Germinal center (tissue), 1 donor: ENCODE data around the gene SLC5A11.
A peak's percentile ranks its signal among the peaks of the same experiment; 100 is the strongest.
"Not testable (repeated sequence)": the region's sequence is repeated elsewhere in the genome, so short reads cannot be mapped to it uniquely, and the experiment has no call there.

Experiments
- DNase-seq: peaks from one replicate; pipeline ENCODE4 v3.0.0; 2012; ENCODE audit warnings: mixed read lengths, low spot score

The SLC5A11 gene

DNA sequence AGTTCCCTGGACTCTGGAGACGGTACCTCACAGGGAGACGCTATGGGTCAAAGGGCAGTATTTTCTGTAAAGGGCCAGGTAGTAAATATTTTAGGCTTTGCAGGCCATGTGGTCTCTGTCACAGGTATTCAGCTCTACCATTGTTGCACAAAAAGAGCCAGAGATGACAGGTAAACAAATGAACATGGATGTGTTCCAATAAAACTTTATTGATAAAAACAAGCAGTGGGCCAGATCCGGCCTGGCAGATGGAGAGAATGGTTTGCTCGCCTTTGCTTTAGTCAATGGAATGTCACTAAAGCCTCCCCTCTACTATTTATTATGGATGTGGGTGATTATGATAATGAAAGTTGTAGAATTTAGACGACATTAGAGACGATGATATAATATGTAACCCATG, 8.9 kb upstream of the SLC5A11 start:
- no peak for DNase-seq

DNA sequence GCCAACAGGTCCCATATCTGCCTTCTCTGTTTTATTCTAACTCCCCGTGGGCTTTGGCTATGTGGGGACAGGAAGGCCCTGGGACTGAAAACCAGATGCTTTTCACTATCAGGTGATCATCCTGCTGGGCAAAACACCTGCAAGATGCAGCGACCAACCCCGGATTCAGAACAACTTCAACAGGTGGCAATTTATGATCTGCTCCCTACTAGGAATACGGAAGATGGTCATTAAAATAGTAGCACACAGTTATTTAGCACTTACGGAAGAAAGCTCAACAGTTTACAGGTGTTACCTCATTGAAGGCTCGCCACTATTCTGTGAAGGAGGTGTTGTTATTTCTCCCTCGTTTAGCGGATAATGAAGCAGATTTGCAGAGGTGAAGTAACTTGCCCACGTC, 7.8 kb upstream of the SLC5A11 start:
- DNase-seq = no peak

DNA sequence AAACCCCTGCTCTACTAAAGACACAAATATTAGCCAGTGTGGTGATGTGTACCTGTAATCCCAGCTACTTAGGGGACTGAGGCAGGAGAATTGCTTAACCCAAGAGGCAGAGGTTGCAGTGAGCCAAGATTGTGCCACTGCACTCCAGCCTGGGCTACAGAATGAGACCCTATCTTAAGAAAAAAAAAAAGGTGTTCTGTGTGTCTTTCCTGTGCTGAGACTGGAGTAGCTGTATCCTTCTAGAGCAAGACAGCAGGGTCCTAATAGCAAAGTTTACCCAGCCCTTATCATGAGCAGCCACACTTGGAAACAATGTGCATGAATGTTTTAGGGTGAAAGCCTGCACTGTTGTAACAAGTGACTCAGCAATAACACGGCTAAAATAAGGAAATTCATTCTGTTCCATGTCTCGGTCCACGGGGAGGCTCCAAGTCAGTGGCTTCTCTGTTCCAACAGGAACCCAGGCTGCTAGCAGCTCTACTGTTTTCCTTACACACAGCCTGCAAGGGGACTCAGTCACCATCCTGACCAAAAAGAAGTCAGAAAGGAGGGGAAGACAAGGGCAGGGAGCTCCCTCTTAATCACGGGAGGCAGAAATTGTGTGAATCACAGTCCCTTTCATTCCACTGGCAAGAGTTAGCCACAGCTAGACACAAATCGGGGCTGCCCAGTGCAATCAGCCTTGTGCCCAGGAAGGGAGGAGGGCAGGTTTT, 7.1 kb upstream of the SLC5A11 start:
- DNase-seq = no peak

DNA sequence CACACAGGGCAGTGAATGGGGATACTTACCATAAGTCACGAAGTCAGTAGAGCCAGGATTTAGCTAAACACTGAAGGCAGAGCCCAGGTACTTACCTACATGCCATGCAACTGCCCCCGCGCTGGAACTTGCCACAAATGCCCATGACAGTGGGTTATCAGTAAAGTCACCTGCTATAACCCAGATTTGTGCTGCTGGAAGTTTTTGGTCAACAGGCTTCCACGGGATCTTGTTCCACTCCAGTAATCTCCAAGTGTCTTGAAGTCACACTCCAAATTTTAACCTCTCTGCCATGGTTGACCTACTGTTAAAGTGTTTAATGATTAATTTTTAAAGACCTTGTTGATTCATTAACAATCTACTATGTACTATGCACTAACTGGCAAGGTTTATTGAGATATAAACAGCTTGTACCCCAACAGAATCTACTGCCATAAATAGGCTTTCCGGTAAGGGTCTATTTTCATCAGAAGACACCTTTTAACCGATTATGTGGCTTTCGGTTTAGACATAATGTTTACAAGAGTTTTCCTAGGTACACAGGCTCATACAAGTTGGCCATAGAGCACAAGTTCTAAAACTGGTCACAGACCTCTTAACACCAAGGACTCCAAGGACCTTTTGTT, 6.3 kb upstream of the SLC5A11 start:
- DNase-seq = no peak

DNA sequence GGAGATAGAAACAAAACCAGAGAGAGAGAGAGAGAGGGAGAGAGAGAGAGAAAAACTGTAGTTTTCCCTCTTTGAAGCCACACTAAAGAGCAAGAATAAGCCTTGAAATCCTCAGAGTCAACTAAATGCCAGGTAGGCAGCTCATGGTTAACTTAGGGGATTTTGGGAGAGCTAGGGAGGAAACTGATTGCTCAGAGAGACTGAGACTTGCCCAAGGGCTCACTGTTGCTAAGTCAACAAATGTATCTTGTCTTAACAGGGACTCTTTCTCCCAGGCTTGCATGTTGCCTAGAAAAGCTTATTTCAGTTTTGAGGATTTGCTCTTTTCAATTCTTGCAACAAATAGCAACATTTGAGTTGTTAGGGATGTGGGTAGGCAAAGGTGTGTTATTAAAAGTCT, 4.5 kb upstream of the SLC5A11 start:
- DNase-seq = no peak

DNA sequence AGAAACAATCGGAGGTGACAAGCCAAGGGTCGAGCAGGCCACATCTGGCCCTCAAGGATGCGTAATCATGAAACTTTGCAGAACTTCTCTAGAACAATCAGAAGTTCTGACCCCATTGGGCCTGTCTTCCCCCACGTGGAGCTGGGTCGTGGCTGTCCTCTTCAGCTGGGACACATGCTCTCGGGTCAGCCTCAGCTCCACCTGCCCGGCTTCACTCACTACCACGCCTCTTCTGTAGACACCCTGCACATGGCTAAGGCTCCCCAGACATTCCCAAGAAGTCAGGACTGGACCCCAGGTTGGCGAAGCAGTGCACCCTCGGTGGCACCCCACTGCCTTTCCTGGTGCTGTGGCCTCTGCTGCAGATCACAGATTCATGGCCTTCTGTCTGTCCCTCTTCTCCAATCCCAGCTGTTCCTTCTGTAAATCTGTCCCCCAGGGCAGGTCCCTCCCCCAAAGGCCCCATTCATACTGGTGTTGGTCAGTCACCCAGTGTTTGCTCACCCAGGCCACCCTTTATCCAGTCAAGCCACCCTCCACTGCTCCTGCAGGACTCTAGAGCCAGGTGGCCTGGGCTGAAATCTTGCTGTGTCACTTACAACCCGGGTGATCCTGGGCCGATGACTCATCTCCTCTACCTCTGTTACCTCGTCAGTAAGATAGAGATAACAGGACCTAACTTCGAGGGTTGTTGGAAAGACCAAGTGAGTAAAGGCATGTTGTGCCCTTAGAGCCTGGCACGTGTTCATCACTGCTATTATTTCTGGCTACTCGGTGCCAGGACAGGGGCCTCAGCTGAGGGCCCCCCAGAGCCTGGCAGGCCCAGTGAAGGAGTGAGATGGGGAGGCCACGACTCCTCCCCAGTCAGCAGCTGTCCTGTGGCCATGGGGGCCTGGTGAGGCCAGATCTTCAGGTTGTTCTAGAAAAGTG, 1.4 kb upstream of the SLC5A11 start:
- no peak for DNase-seq

DNA sequence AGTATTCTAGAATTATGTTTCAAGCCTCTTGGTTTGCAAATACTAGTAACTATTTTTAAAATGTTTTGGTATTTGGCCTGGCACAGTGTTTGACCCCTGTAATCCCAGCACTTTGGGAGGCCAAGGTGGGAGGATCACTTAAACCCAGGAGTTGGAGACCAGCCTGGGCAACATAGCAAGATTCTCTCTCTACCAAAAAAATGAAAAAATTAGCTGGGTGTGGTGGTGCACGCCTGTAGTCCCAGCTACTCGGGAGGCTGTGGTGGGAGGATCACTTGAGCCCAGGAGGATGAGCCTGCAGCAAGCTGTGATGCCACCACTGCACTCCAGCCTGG, 765 bp upstream of the SLC5A11 start:
- not testable (repeated sequence) for DNase-seq

DNA sequence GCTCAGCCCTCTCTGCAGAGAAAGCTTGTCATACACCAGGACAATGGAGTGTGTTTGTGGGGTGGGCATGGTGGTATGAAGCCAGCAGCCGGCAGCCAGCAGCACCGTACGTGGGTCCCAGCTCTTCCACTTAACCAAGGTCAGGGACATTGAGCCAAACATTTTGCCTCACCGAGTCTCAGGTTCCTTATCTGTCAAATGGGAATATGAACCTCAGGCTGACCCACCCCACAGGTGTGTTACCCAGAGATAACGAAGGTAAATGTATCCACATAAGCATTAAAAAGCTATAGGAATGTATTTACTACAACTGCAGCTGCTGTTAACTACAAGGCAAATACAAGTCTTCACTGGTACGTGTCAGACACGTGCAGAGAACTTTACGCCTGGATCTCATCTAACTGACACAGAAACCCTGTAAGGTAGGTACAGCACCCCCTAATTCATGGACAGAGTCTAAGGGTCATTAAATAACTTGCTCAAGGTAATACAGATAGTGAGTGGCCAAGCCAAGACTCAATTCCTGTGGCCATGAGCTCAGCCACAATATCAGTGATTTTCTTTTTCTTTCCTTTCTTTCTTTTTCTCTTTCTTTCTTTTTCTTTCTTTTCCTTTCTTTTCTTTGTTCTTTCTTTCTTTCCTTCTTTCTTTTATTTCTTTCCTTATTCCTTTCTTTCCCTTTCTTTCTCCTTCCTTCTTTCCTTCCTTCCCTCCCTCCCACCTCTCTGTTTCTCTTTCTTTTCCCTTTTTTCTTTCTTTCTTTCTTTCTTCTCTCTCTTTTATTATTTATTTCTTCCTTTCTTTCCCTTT, 990 bp downstream of the SLC5A11 start:
- no peak for DNase-seq

DNA sequence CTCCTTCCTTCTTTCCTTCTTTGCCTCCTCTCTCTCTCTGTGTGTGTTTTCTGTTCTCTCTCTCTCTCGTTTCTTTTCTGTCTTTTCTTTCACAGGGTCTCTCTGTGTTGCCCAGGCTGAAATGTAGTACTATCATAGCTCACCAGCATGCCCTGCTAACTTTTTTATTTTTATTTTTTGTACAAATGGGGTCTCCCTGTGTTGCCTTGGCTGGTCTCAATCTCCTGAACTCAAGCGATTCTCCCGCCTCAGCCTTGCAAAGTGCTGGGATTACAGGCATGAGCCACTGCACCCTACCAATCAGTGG, 1.5 kb downstream of the SLC5A11 start:
- DNase-seq = no peak

DNA sequence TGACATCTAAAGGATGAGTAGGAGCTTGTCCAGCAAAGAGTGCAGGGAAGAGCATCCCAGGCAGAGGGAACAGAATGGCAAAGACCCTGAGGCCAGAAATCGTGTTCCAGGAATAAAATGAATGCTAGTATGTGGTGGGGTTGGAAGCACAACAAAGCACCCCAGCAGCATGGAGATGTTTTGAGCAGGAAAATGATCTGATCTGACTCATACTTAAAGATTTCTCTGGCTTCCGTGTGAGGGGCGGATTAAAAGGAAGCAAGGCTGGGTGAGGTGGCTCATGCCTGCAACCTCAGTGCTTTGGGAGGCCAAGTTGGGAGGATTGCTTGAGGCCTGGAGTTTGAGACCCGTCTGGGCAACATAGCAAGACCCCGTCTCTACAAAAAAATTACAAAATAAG, 2.3 kb downstream of the SLC5A11 start:
- DNase-seq = no peak

DNA sequence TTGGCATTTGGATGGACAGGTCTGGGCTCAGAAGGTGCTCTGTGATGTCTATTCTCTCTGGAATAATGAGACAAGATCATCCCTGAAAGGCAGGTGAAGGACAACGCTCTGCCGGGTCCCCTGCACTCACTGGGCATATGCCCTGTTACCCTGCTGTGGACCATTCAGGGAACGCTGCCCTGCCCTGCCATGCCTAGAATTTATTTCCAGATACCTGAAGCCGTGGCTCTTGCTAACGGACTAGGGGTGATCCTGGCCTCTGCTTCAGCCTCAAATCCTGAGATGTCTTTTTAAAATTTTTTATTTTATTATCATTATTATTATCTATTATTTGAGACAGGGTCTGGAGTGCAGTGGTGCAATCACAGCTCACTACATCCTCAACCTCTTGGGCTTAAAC, 3.9 kb downstream of the SLC5A11 start:
- no peak for DNase-seq

DNA sequence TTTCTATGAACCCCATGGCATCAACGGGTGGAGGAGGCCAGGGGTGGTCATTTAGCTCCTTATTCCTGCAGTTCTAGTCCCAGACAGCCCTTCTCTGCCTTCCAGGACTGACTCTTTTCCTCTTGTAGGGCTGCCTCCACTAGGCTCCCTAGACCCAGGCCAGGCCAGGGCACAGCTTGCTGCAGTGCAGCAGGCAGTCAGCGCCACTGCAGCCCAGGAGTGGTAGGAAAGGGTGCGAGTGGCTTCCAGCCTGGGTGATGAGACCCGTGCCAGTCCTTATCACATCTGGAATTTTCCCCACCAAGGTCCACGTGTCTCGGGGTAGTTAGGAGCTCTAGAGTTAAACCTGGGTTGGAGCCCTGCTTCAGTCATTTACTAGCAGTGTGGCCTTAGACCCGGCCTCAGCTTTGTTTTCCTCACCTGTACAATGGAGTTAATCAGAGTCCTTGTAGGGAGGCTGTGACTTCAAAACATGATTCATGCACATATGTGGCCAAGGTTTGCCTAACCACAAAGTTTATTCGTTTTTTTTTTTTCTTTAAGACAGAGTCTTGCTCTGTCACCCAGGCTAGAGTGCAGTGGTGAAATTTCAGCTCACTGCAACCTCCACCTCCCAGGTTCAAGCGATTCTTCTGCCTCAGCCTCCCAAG, 4.7 kb downstream of the SLC5A11 start:
- DNase-seq = no peak

DNA sequence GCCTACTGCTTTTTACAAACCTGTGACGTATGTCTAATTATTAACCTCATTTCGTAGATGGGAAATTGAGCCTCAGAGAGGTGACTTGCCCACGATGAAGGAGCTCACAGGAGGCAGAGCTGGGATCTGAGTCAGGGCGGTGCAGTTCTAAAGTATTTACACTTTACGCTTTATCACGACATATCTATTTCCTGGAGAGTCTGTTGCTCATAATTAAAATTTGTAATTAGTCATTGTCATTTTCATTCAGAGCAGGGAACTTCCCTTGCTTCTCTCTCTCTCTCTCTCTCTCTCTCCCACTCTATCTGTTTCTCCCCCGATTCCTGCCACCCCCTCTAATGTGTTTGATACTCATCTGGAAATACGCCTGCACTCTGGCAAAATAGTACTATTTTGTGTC, 5.9 kb downstream of the SLC5A11 start:
- no peak for DNase-seq

DNA sequence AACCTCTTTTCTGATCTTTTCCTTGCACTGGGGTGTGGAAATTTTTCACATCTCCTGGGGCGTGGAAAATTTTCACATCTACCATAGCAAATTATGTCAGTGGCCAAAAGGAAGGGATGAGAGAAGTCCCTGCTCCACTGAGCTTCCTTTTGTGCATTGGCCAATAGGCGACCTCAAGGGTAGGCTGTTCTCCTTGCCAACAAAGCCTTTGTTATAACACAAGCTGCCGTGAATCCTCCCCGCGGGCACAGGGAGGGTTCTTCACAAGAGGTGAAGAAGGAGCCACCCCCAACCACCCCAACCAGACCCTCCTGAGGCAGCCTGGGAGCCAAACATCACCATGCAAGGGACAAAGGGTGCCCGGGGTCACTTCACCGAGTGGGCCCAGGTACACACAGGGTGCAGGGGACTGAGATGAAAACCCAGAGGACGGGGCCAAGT, 6.5 kb downstream of the SLC5A11 start:
- no peak for DNase-seq

DNA sequence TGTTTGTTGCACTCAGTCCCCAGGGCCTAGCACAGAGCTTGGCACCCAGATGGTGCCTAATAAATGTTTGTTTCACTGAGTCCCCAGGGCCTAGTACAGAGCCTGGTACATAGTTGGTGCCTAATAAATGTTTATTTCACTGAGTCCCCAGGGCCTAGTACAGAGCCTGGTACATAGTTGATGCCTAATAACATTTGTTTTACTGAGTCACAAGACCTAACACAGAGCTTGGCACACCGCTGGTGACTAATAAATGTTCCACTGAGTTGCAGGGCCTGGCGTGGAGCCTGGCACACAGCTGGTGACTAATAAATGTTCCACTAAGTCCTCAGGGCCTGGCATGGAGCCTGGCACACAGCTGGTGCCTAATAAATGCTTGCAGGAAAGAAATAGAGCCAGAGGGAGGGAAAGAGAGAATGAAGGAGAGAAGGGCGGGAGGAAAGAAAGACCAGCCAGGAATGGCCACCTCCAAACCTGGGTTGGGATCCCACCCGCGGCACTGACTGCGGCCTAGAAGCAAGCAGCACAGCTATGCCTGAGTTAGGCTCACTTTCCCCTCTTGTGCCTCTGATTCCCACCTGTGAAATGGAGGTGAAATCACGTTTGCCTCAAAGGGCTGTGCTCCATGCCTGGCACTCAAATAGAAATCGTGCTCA, 7.5 kb downstream of the SLC5A11 start:
- no peak for DNase-seq

DNA sequence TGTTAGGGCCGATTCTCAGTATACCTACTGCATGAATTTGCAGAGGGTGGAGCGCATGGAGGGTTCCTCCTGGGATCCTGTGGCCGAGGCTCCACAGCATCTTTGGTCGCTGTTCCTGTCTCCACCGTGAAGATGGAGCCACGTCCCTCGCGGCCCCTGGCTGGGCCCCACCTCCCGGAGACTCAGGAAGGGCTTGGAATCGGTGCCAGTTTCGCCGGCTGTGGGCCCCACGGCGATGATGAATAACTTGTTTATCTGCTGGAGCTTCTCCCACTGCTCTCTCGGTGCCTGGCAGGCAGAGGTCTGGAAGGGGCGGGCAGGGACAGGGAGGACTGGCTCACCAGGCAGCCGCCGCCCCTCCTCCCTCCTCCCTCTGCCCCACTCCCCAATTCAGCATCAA, 8.1 kb downstream of the SLC5A11 start:
- DNase-seq = no peak

DNA sequence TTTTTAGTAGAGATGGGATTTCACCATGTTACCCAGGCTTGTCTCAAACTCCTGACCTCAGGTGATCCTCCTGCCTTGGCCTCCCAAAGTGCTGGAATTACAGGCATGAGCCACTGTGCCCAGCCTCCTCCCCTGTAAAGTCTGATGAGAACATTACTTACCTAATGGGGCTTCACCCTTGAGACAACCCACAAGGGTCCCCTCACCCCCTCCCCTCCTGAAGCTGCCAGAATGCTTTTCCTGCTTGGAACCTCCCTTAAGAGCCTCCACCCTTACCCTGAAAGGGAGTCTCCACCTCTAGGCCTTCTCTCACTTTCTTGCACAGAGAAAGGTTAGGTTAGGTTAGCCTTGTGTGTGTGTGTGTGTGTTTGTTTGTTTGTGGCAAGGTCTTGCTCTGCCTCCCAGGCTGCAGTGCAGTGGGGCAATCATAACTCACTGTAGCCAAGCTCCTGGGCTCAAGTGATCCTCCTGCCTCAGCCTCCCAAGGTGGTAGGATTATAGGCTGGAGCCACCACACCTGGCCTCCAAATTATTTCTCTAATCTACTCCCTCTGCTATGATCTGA, 8.9 kb downstream of the SLC5A11 start:
- DNase-seq = no peak

DNA sequence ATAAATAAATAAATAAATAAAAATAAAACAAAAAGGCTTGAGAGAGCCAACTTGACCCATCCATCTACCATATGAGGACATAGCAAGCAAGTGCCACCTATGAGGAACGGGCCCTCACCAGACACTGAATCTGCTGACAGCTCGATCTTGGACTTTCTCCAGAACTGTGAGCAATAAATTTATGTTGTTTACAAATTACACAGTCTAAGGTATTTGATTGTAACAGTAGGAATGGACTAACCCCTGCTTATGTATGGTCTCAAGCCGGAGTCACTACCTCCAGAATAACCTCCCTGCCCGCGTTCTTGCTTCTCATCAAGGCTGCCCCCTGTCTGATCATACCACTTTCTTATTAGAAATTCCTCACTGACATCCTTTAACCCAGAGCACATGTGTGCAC, 9.9 kb downstream of the SLC5A11 start:
- DNase-seq = no peak

DNA sequence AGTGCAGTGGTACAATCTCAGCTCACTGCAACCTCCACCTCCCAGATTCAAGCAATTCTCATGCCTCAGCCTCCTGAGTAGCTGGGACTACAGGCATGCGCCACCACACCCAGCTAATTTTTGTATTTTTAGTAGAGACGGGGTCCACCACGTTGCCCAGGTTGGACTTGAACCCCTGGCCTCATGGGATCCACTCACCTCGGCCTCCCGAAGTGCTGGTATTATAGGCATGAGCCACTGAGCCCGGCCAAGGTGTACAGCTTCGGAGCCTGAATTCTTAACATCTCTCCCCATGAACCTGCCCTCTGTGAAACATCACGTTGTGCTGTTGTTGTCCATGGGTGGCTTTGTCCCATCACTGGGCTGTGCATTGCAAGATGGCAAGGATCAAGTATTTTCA, 11.1 kb downstream of the SLC5A11 start:
- DNase-seq = not testable (repeated sequence)

DNA sequence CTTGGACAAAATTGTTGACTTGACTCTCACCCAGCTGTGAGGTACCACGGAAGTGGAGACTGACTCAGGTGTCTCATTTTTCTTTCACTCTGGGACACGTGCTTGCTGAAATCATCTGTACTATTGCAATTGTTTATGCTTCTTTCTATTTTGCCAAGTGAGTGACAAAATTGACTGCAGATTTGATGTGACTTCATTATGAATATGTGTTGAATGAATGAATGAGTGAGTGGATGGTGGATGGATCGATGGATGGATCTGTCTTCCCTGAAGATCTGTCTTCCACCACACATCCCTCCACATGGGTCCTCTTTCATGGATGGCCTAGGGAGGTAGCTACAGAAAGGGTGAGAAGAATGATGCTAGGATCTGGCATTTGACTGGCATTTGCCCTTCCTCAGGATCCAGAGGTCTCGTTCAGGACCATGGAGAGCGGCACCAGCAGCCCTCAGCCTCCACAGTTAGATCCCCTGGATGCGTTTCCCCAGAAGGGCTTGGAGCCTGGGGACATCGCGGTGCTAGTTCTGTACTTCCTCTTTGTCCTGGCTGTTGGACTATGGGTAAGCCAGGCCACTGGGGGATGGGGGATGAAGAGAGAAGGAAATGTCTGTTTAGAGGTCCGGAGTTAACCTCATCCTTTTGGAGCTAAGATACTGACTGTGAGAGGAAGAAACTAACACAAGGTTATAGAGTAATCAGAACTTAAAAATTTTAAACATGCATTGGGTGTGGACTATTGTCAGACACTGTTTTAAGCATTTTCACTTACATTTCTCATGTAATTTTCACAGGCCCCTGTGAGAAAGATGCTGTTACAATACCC, 12.7 kb downstream of the SLC5A11 start:
- DNase-seq = peak; percentile 41
